Hematopoietic multipotent progenitor cell treated with erythropoietin and hydrocortisone succinate and interleukin-3 and kit ligand, for 6 days (in vitro differentiated cells): ENCODE results near the gene LHX3.
A peak's percentile ranks its signal among the peaks of the same experiment; 100 is the strongest.

Experiments used
- DNase-seq: peaks from one replicate; pipeline ENCODE4 v3.0.0-alpha.2; 2015

The LHX3 gene

DNA sequence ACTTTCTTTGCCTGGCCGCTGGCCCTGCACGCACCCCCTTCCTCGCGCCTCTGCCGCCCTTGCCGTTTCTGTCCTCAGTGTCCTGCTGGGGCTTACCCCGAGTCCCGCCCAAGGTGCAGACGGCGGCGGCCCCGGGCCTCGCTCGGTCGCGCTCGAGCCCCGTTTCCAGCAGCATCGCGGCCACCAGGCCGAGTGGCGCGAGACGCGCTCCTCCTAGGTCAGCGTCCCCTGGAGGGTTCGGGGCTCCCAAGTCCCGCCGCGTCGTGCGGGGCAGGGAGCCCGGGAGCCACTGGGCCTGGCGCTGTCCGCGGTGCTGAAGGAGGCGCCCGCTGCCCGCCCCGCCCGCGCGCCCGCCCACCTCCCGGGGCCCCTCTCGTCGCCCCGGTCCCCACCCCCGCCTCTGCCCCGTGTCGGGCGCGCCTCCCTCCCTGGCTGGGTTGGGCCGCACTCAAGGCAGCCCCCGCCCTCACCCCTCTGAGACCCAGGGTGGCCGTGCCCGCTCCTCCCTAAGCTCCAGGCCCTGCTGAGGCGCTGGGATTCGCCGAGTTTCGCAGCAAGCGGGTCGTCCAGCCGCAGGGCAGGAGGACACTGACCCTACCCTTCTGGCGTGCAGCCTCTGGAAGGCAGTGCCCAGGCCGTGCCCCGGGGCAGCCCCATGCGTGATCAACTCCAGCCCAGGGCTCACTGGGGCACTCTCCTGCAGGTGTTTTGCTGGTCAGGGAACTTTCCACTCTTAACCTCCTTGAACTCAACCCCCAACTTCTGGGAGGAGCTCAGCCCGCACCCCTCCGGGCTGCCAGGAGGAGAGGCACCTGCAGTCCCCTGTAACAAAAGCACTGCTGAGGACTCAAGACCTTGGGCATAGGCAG is at the start of gene LHX3:
TSS of gene LHX3 (minus strand) at position 291 of the 869 bp plus-strand sequence. CDS start at position 175, 116 bp downstream.
- peak; percentile 76 for DNase-seq

GRCh38 chr9:136253246-136254130 is 48.6 kb upstream of the LHX3 start:
- no peak for DNase-seq

DNA sequence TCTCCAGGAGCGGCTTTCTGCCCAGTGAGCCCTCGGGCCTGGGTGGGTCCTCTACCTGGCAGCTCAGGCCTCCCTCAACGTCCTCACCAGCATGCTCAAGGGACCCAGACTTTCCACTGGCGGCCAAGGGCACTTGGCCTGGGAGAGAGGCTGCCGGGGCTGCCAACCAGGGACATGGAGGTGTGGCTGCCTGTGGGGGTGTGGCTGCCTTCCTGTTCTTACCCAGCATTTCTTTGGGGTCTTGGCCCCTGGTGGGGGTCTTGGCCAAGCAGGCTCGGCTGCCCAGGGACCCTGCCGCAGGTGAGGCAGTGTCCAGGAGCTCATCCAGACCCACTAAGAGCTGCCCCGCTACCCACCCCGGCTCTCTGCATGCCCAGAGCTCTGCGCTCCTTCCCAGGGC is 47.9 kb upstream of the LHX3 start:
- no peak for DNase-seq

GRCh38 chr9:136252281-136252680 is 47.4 kb upstream of the LHX3 start:
- no peak for DNase-seq

GRCh38 chr9:136251264-136252115 is 46.6 kb upstream of the LHX3 start:
- DNase-seq: no peak

DNA sequence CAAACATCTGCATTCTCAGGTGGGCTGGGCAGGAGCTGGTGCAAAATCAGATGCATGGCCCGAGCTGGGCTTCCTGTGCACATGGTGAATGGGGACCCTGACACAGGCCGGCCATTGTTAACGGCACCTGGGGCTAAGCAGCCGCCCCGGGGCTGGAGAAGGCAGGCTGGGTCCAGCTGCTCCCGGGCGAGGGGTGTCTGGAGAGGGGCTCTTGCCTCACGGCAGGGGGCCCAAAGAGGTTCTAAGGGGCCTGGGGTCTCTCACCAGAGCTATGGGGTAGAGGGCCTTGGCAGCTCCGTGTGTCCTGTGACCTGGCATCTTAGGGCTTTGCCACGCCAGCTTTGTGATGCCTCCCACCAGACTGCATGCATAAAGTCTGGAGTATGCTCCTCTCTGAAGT is 45.7 kb upstream of the LHX3 start:
- no peak for DNase-seq

DNA sequence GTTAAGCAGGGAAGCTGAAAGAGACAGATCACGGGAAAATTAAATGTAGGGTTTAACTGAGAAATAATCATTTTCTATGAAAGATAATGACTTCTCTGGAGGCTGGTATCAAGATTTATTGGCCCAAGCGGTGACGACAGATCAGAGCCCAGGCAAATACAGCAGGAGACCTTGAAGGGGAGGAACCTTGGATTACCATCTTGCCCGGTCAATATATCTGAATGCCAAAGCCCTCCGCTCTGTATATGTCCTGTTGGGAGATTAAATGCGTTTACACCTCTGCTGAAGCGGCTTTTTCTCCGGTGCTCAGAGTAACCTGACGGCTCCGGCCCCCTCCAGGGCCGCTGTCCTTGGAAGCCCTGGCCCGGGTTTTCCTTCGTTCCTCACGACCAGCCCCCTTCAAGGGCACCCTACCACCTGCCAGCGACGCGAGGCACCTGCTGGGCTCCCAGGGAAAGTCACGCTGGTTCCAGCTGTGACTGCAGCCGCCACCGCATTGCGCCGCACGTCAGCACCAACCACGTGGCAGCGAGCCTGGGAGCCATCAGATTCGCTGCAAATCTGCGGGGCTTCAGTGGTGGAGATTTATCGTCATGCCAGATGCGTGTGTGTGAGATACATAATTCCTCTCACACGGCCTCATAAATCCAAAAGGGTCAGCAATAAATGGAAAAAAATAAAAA is 45.1 kb upstream of the LHX3 start:
- DNase-seq: no peak

DNA sequence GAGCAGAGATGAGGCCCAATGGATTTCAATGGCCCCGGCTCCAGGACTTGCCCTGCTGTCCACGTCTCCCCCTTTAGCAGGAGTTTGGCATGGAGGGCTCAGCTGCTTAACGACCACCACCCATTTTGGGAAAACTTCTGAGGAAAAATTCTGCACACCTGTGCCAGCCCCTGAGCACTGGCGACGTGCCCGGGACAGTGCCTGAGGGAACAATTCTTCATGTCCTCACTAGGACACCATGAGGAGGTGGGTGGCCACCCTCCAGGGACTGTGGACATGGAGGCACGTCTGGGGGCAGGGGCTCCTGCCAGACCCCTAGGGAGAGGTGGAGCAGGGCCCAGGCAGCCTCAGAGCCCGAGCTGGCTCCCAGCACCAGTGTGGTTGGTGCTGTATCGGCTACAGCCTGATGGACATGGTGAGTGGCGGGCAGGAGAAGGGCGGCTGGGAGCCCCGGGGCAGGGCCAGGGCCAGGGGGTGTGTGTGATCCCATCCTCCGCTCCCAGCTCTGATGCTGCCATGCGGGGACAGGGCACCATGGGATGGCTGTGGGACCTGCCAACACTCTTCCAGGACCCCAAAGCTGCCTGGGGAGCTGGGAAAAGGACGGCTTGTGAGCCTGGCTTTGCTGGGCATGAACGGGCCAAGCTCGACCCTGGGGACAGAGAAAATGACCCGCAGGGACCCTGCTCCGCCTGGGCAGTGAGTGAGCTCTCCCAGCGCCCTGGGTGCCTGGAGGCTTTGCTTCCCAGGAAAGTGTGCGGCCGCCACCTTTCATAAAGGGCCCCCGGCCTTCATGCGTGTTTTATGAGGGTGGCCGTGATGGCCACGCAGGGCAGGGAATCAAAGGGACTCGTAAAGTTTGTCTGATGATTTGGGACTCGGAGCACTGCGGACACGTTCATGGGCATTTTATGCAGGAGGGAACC is 44.3 kb upstream of the LHX3 start:
- no peak for DNase-seq

GRCh38 chr9:136247947-136248637 is 43.2 kb upstream of the LHX3 start:
- no peak for DNase-seq

- DNase-seq: no peak
These were observed 42.6 kb upstream of the LHX3 start for GRCh38 chr9:136247551-136247916.

DNA sequence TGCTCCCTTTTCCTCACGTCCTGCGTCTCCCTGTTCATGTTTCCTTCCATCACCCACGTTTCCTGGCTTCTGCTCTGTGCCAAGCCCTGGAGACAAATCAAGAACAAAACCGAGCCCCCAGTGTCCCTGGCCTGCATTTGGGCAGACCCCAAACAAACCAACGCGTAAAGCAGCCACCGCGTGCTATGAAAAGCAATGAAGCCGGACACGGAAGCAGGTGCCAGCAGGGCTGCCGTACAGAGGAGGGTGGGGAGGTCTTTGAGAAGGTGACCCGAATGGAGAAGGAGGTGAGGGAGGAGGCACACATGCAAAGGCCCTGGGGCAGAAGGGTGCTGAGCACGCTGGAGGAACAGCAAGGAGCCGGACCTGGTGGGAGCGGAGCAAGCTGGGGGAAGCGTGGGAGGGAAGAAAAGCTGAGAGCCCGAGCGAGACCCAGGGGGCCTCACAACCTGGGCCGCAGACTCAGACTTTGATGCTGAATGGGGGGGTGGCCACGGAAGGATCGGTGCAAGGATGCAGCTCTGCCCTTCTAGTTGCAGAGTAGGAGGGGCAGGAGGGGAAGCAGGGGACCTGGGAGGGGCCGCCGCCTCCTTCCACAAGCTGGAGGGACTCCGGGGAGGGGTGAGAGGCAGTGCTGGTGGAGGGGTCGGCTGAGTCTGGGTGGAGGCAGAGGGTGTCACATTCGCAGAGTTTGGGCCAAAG is 42.1 kb upstream of the LHX3 start:
- no peak for DNase-seq

DNA sequence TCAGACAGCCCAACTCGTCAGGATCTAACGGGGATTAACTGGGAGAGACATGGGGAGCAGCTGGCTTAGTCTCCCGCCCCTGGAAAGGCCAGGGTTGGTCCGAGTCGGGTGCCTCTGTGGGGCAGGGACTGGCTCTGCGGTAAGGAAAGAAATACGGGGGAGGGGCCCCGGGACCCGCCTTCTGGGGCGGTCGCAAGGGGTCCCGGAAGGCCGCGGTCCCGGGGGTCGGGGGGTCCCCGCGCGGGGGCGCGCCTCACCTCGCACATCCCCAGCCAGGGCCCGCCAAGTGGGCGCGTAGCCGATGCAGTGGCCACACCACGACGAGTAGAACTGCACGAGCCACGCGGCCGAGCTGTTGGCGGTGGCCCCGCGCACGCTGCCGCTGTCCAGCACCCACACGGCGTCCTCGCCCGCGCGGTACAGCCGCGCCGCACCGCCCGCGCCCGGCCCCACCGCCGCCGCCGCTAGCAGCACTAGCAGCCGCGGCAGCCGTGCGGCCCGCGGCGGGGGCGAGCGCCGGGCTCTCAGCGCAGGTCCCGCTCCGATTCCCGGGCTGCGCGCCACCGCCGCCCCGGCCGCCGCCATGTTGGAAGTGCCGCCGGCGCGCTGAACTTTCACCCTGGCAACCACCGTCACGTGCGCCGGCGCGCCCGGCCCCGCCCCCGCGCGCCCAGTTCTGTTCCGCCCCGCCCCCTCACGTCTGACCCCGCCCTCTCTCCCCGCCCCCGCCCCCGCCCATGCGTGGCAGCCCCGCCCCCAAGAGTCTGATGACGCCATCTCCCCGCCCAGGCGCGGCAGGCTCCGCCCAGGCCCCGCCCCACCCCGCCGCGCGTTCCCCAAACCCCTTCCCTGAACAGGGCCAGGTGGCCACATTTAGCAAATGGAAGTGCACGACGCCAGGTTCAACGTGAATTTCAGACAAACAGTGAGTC is 40.6 kb upstream of the LHX3 start, which contains the start of gene QSOX2:
TSS of gene QSOX2 (minus strand) at position 594 of the 932 bp plus-strand sequence. CDS start at position 585, 9 bp downstream.
- DNase-seq: peak; percentile 88

DNA sequence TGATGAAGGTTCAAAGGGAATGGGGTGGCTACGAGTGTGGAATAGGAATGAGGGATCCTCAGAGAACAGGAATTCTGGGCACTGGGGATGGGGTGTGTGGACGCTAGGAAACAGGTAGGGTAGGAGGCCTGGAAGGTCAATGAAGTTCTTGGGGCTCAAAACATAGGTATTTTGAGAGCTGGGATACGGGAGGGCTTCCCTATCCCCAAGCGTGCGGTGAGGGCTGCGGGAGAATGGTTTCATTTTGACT is 40.0 kb upstream of the LHX3 start:
- no peak for DNase-seq

- peak; percentile 45 for DNase-seq
These were observed 39.4 kb upstream of the LHX3 start for GRCh38 chr9:136244122-136244968.

DNA sequence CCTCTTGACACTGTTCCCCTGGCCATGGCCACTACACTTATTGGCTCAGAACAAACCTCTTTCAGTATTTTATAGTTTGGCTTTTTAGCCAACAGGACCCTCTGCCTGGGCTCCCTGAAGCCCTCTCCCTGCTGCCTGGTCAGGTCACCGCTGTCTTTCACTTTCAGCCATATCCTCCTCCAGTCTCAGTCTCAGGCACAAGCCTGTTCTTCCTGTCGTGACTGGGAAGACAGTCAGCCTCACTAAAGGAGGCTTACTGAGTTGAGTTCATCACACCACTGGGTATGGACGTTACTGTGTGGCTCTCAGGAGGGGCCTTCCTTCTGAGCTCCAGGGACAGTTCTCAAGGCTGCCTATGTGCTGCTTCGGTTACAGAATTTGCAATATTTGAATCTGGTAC is 38.7 kb upstream of the LHX3 start:
- DNase-seq: no peak

GRCh38 chr9:136242918-136243525 is 38.1 kb upstream of the LHX3 start:
- peak; percentile 77 for DNase-seq

- no peak for DNase-seq
These were observed 37.3 kb upstream of the LHX3 start for GRCh38 chr9:136242248-136242647.
